Endothelial cell of umbilical vein (primary cell): ENCODE measurements around the gene OLFM1. TPM values are rescaled to one million over a fixed set of nuclear protein-coding genes. Genes with fewer than 3 reads are reported as not detected.

Experiments used
- BruUV-seq: library from RNA; stranded (reverse); fragments of 400-500 nt; replicated peaks from 2 replicates; lab custom pipeline; 2021; lab: Mats Ljungman, UMichigan
- CTCF ChIA-PET: fragments of 300-600, 350-600 bp; sonication (Branson Sonifier 250); formaldehyde crosslinking; loops from one replicate; lab custom pipeline; 2021; ENCODE audit warnings: antibody characterized with exemption, inconsistent platforms; lab: Charles Lee
- POLR2A ChIA-PET: fragments of 300-600, 350-600 bp; sonication (Branson Sonifier 250); formaldehyde crosslinking; loops from one replicate; lab custom pipeline; 2021; ENCODE audit warnings: antibody characterized with exemption, inconsistent platforms; lab: Charles Lee
- DNase-seq: peaks from one replicate; pipeline ENCODE4 v3.0.0-alpha.2; 2011; ENCODE audit warnings: low read depth, low spot score
- FAIRE-seq: peaks from 2 replicates; lab custom pipeline; 2011; peaks lifted over from hg19 to GRCh38; lab: Jason Lieb, UNC
- H2AFZ ChIP-seq: 2 replicates; pipeline ENCODE4 v1.6.0; 2012; ENCODE audit warnings: low read depth, low read length, control low read depth, inconsistent platforms
- H3K27ac ChIP-seq: 2 replicates; pipeline ENCODE4 v1.5.1; 2011; ENCODE audit warnings: low read depth, mild to moderate bottlenecking, control low read depth, low read length, moderate library complexity; ENCODE audit not compliant: insufficient read depth
- H3K27me3 ChIP-seq, 2 experiments: 2 replicates each; pipeline versions ENCODE4 v1.6.0 to v1.6.1; 2011; ENCODE audit warnings: low read length in 2 of 2, mixed read lengths in 1 of 2; ENCODE audit not compliant: control insufficient read depth in 2 of 2, insufficient read depth in 2 of 2
- H3K36me3 ChIP-seq, 2 experiments: 2 replicates in 1 of 2; 3 replicates in 1 of 2; pipeline ENCODE4 v1.5.1; 2011; ENCODE audit warnings: low read length in 2 of 2, mild to moderate bottlenecking in 1 of 2, moderate library complexity in 1 of 2; ENCODE audit not compliant: control insufficient read depth in 2 of 2, insufficient read depth in 2 of 2; ENCODE audit errors: extremely low read depth in 1 of 2
- H3K4me1 ChIP-seq: 3 replicates; pipeline ENCODE4 v1.5.1; 2011; ENCODE audit warnings: mild to moderate bottlenecking, low read length; ENCODE audit not compliant: control insufficient read depth, insufficient read depth; ENCODE audit errors: extremely low read depth
- H3K4me2 ChIP-seq: 2 replicates; pipeline ENCODE4 v1.6.1; 2011; ENCODE audit warnings: low read length, control low read depth, mixed read lengths; ENCODE audit not compliant: insufficient read depth
- H3K4me3 ChIP-seq, 3 experiments: fragments of 200-600 bp in 1 of 3; sonication (generic), shearing (Covaris generic) in 1 of 3; replicated peaks in 1 of 3; 2 replicates each; pipeline ENCODE4 v1.5.1; 2011 to 2016; ENCODE audit warnings: control low read depth in 3 of 3, low read length in 3 of 3, mild to moderate bottlenecking in 2 of 3, inconsistent platforms in 1 of 3, low read depth in 1 of 3, moderate library complexity in 1 of 3; ENCODE audit not compliant: insufficient read depth in 1 of 3
- H3K79me2 ChIP-seq: 2 replicates; pipeline ENCODE4 v1.6.0; 2012; ENCODE audit warnings: low read length, inconsistent platforms; ENCODE audit not compliant: control insufficient read depth, insufficient read depth
- H3K9ac ChIP-seq: replicated peaks from 2 replicates; pipeline ENCODE3; 2011; ENCODE audit warnings: low read length, control low read depth; ENCODE audit not compliant: insufficient read depth; ENCODE audit errors: extremely low read depth
- H3K9me1 ChIP-seq: replicated peaks from 3 replicates; pipeline ENCODE4 v1.6.0; 2011; ENCODE audit warnings: mild to moderate bottlenecking, low read length; ENCODE audit not compliant: control insufficient read depth, insufficient read depth; ENCODE audit errors: extremely low read depth
- H3K9me3 ChIP-seq: replicated peaks from 2 replicates; pipeline ENCODE4 v1.5.1; 2012; ENCODE audit warnings: low read length, inconsistent platforms; ENCODE audit not compliant: control insufficient read depth, insufficient read depth
- H4K20me1 ChIP-seq: replicated peaks from 2 replicates; pipeline ENCODE3; 2011; ENCODE audit warnings: mild to moderate bottlenecking, low read length; ENCODE audit not compliant: control insufficient read depth, insufficient read depth; ENCODE audit errors: extremely low read depth
- CTCF ChIP-seq, 2 donors: IDR thresholded peaks; 1 replicate in 1 of 2; 2 replicates in 1 of 2; pipeline ENCODE4 v1.5.1; 2011; ENCODE audit warnings: low read length in 2 of 2, mild to moderate bottlenecking in 2 of 2, moderate library complexity in 2 of 2, control low read depth in 1 of 2, inconsistent platforms in 1 of 2, low read depth in 1 of 2; ENCODE audit not compliant: insufficient read depth in 1 of 2; ENCODE audit errors: extremely low read depth in 1 of 2
- EZH2 ChIP-seq: IDR thresholded peaks from 2 replicates; pipeline ENCODE4 v1.6.1; 2012; ENCODE audit warnings: borderline replicate concordance, low read depth, mild to moderate bottlenecking, moderate library complexity, low read length, inconsistent platforms; ENCODE audit not compliant: severe bottlenecking
- FOS ChIP-seq: IDR thresholded peaks from 2 replicates; pipeline ENCODE4 v1.6.1; 2011; ENCODE audit warnings: mild to moderate bottlenecking, low read length, moderate library complexity, borderline replicate concordance; ENCODE audit not compliant: insufficient read depth
- GATA2 ChIP-seq: IDR thresholded peaks from 2 replicates; pipeline ENCODE4 v1.7.0; 2011; ENCODE audit warnings: low read depth, mild to moderate bottlenecking, moderate library complexity, mixed read lengths, low read length; ENCODE audit not compliant: insufficient read length, insufficient read depth
- JUN ChIP-seq: IDR thresholded peaks from 2 replicates; pipeline ENCODE4 v1.6.1; 2011; ENCODE audit warnings: borderline replicate concordance, low read depth; ENCODE audit not compliant: insufficient read length, insufficient read depth
- MAX ChIP-seq: IDR thresholded peaks from 2 replicates; pipeline ENCODE4 v1.6.1; 2011; ENCODE audit not compliant: insufficient read depth, insufficient read length
- MYC ChIP-seq: IDR thresholded peaks from one replicate; pipeline ENCODE4 v1.6.1; 2011; ENCODE audit warnings: mild to moderate bottlenecking, low read depth, low read length
- POLR2A ChIP-seq: IDR thresholded peaks from 2 replicates; pipeline ENCODE4 v1.6.1; 2012; ENCODE audit warnings: low read depth, mild to moderate bottlenecking, control low read depth, low read length
- POLR2AphosphoS5 ChIP-seq: IDR thresholded peaks from 2 replicates; pipeline ENCODE4 v1.6.1; 2012; ENCODE audit warnings: low read depth, mild to moderate bottlenecking, control low read depth, low read length, moderate library complexity; ENCODE audit not compliant: insufficient read depth
- dilution Hi-C: fragments of 300-500 bp; cut with MboI; formaldehyde crosslinking; loops from one replicate; pipeline ENCODE4 v1.15.0; 2019; ENCODE audit warnings: low sequenced_read_pairs; ENCODE audit not compliant: extremely low pct_ligation_motif_present
- intact Hi-C: fragments of 100-400 bp; cut with micrococcal nuclease; formaldehyde crosslinking; loops from one replicate; pipeline ENCODE4 v1.10.0; 2022
- polyA plus RNA-seq, 4 experiments: library from polyadenylated mRNA; depleted of rRNA in 3 of 4; stranded (reverse) in 3 of 4; unstranded in 1 of 4; fragments of >200 nt; gene quantifications; 2 replicates each; pipeline versions ENCODE4 v1.2.1 to v1.2.3, GENCODE V29; 2011 to 2012; ENCODE audit warnings: missing spikeins in 1 of 4
- total RNA-seq: library from RNA; stranded (reverse); gene quantifications from 2 replicates; pipeline ENCODE4 v1.2.3, GENCODE V29; 2021

Gene OLFM1
- total and polyA plus RNA-seq, 2 donors (not counting 3 experiments of a cell fraction or from before 2014, with no cell fraction given) = 0.07 to 0.95 TPM

- H3K36me3 ChIP-seq = no peaks in the 10 kb centered on the region
- H3K9me1 ChIP-seq = no peaks in the 10 kb centered on the region
- H3K27me3 ChIP-seq = peaks cover 11 to 15% of the 10 kb centered on the region in 2 experiments
- no TSS peak for BruUV-seq
- no peak overlapping the region for H3K4me2 ChIP-seq
- dilution Hi-C loops = no loop called here
- H3K9ac ChIP-seq = no peak overlapping the region
- no peaks in the 10 kb centered on the region for H3K4me1 ChIP-seq
- H3K27ac ChIP-seq = no peak overlapping the region
- H3K9me3 ChIP-seq = no peaks in the 10 kb centered on the region
- no peaks in the 10 kb centered on the region for H3K79me2 ChIP-seq
- intact Hi-C loops = loop anchor here (10.0 kb wide), 1 partner anchor 309 kb away; no protein-coding TSS in a partner anchor
- FAIRE-seq = no peak
- H2AFZ ChIP-seq = no peak overlapping the region
- no peak for DNase-seq
- no peak for TF ChIP-seq POLR2AphosphoS5
- TF ChIP-seq GATA2 = no peak
- no peak for TF ChIP-seq MAX
- no peak for TF ChIP-seq POLR2A
- no peak for TF ChIP-seq MYC
- no peak for TF ChIP-seq CTCF (IDR thresholded peaks at IDR 0.05; ENCODE audit: extremely low read depth in 1 of 2, insufficient read depth in 1 of 2, low read depth in 1 of 2, low read length in 2 of 2)
- TF ChIP-seq EZH2 = no peak
- TF ChIP-seq JUN = no peak
- TF ChIP-seq FOS = no peak
- no peaks in the 10 kb centered on the region for H4K20me1 ChIP-seq
- POLR2A ChIA-PET = no interaction called here
- no peak overlapping the region for H3K4me3 ChIP-seq
- CTCF ChIA-PET = no interaction called here
Measured at GRCh38 chr9:135084262-135084661, 3.2 kb upstream of the OLFM1 start.
